Measurements from ENCODE around the gene KIAA0232. TPM values are rescaled to one million over a fixed set of nuclear protein-coding genes. Genes with fewer than 3 reads are reported as not detected.

Gene KIAA0232
- total RNA-seq, 1 donor from 2014 or later: 27.2 TPM

- H3K36me3 Mint-ChIP-seq (ENCODE audit: low read depth, unreplicated experiment): no peaks in the 10 kb centered on the region
- DNase-seq (ENCODE audit: low spot score): no peak
- peaks cover 6% of the 10 kb centered on the region for H3K4me1 Mint-ChIP-seq (ENCODE audit: unreplicated experiment)
- peaks cover 12% of the 10 kb centered on the region for H3K27me3 Mint-ChIP-seq (ENCODE audit: unreplicated experiment)
- no peak overlapping the region for H3K27ac Mint-ChIP-seq (ENCODE audit: unreplicated experiment)
- TF ChIP-seq CTCF (IDR thresholded peaks at IDR 0.05; ENCODE audit: unreplicated experiment): no peak
- H3K4me3 Mint-ChIP-seq (ENCODE audit: unreplicated experiment): no peak overlapping the region
- no peaks in the 10 kb centered on the region for H3K9me3 Mint-ChIP-seq (ENCODE audit: unreplicated experiment)
These were observed 10.2 kb upstream of the KIAA0232 start for GRCh38 chr4:6772223-6772928.

- H3K27me3 Mint-ChIP-seq (ENCODE audit: unreplicated experiment): peaks cover 12% of the 10 kb centered on the region
- DNase-seq (ENCODE audit: low spot score): no peak
- no peak for TF ChIP-seq CTCF (IDR thresholded peaks at IDR 0.05; ENCODE audit: unreplicated experiment)
- no peak overlapping the region for H3K27ac Mint-ChIP-seq (ENCODE audit: unreplicated experiment)
- peaks cover 11% of the 10 kb centered on the region for H3K4me1 Mint-ChIP-seq (ENCODE audit: unreplicated experiment)
- H3K9me3 Mint-ChIP-seq (ENCODE audit: unreplicated experiment): no peaks in the 10 kb centered on the region
- H3K4me3 Mint-ChIP-seq (ENCODE audit: unreplicated experiment): no peak overlapping the region
- H3K36me3 Mint-ChIP-seq (ENCODE audit: low read depth, unreplicated experiment): no peaks in the 10 kb centered on the region
These were observed 9.4 kb upstream of the KIAA0232 start for GRCh38 chr4:6773106-6773505.

- Mint-ChIP-seq H3K27ac (ENCODE audit: unreplicated experiment) (no peak overlapping the region), H3K4me1 (ENCODE audit: unreplicated experiment) (peaks cover 11% of the 10 kb centered on the region), H3K27me3 (ENCODE audit: unreplicated experiment) (peaks cover 10% of the 10 kb centered on the region), H3K4me3 (ENCODE audit: unreplicated experiment) (no peak overlapping the region), H3K36me3 (ENCODE audit: low read depth, unreplicated experiment) (no peaks in the 10 kb centered on the region), H3K9me3 (ENCODE audit: unreplicated experiment) (no peaks in the 10 kb centered on the region)
- no peak for DNase-seq (ENCODE audit: low spot score)
- no peak for TF ChIP-seq CTCF (IDR thresholded peaks at IDR 0.05; ENCODE audit: unreplicated experiment)
These were observed 8.6 kb upstream of the KIAA0232 start for GRCh38 chr4:6773616-6774540.

GRCh38 chr4:6775746-6776145 is 6.8 kb upstream of the KIAA0232 start:
- Mint-ChIP-seq H3K27me3 (ENCODE audit: unreplicated experiment) (peaks cover 9% of the 10 kb centered on the region), H3K4me3 (ENCODE audit: unreplicated experiment) (no peak overlapping the region), H3K4me1 (ENCODE audit: unreplicated experiment) (peaks cover 11% of the 10 kb centered on the region), H3K9me3 (ENCODE audit: unreplicated experiment) (no peaks in the 10 kb centered on the region), H3K36me3 (ENCODE audit: low read depth, unreplicated experiment) (no peaks in the 10 kb centered on the region), H3K27ac (ENCODE audit: unreplicated experiment) (no peak overlapping the region)
- TF ChIP-seq CTCF (IDR thresholded peaks at IDR 0.05; ENCODE audit: unreplicated experiment): no peak
- DNase-seq (ENCODE audit: low spot score): no peak

Measured in endothelial cell (in vitro differentiated cells).